Nephron progenitor cell (in vitro differentiated cells): ENCODE measurements around the gene USP5.

Experiments
- DNase-seq: peaks from one replicate; pipeline ENCODE4 v3.0.0; 2021
- H3K27ac Mint-ChIP-seq: 2 replicates; pipeline ENCODE4 v1.8.0; 2021; ENCODE audit warnings: mild to moderate bottlenecking, moderate library complexity, mixed read lengths
- H3K27me3 Mint-ChIP-seq: 2 replicates; pipeline ENCODE4 v1.8.0; 2021; ENCODE audit warnings: mild to moderate bottlenecking, low read depth, mixed read lengths; ENCODE audit not compliant: poor library complexity
- H3K36me3 Mint-ChIP-seq: 2 replicates; pipeline ENCODE4 v1.8.0; 2021; ENCODE audit warnings: low read depth, mixed read lengths
- H3K4me1 Mint-ChIP-seq: 2 replicates; pipeline ENCODE4 v1.8.0; 2021; ENCODE audit warnings: mixed read lengths
- H3K4me3 Mint-ChIP-seq: 2 replicates; pipeline ENCODE4 v1.8.0; 2021; ENCODE audit warnings: mild to moderate bottlenecking, moderate library complexity, mixed read lengths
- H3K9me3 Mint-ChIP-seq: 2 replicates; pipeline ENCODE4 v1.8.0; 2021; ENCODE audit warnings: mild to moderate bottlenecking, moderate library complexity, mixed read lengths
- CTCF ChIP-seq: fragments of 200-600 bp; sonication (generic); IDR thresholded peaks from 2 replicates; pipeline ENCODE4 v1.5.0; 2021; ENCODE audit warnings: antibody characterized with exemption

Gene USP5

GRCh38 chr12:6851153-6851920 is 613 bp upstream of the USP5 start, which contains the start of gene CDCA3:
Gene CDCA3, minus strand, starts transcription at chr12:6851286. Its CDS starts 334 bp downstream, at chr12:6850952.
- DNase-seq: peak; percentile 95
- no peak for TF ChIP-seq CTCF
- H3K27me3 Mint-ChIP-seq: peaks cover 3% of the 10 kb centered on the region
- H3K36me3 Mint-ChIP-seq: peaks cover 44% of the 10 kb centered on the region
- H3K4me1 Mint-ChIP-seq: peaks cover 52% of the 10 kb centered on the region
- no peaks in the 10 kb centered on the region for H3K9me3 Mint-ChIP-seq
- H3K27ac Mint-ChIP-seq: peak within 1 kb of the TSS; percentile 99
- peak within 1 kb of the TSS; percentile 94 for H3K4me3 Mint-ChIP-seq

GRCh38 chr12:6852651-6853354 is 853 bp downstream of the USP5 start:
- H3K27me3 Mint-ChIP-seq: peaks cover 3% of the 10 kb centered on the region

GRCh38 chr12:6853626-6854025 is 1.7 kb downstream of the USP5 start:
- no peak for DNase-seq
- Mint-ChIP-seq H3K9me3 (no peaks in the 10 kb centered on the region), H3K4me1 (peaks cover 47% of the 10 kb centered on the region), H3K27ac (peak overlapping the region; percentile 70), H3K4me3 (peak overlapping the region; percentile 94), H3K27me3 (peaks cover 3% of the 10 kb centered on the region), H3K36me3 (peaks cover 45% of the 10 kb centered on the region)
- TF ChIP-seq CTCF: no peak

More at GRCh38 chr12:6852651-6853354, 853 bp downstream of the USP5 start:
- H3K4me1 Mint-ChIP-seq: peaks cover 52% of the 10 kb centered on the region
- no peak for TF ChIP-seq CTCF
- H3K36me3 Mint-ChIP-seq: peaks cover 44% of the 10 kb centered on the region
- peak overlapping the region; percentile 93 for H3K27ac Mint-ChIP-seq
- no peaks in the 10 kb centered on the region for H3K9me3 Mint-ChIP-seq
- H3K4me3 Mint-ChIP-seq: peak overlapping the region; percentile 94
- DNase-seq: peak; percentile 31

GRCh38 chr12:6854036-6854435 is 2.1 kb downstream of the USP5 start:
- Mint-ChIP-seq H3K36me3 (peaks cover 47% of the 10 kb centered on the region), H3K27me3 (peaks cover 3% of the 10 kb centered on the region), H3K9me3 (no peaks in the 10 kb centered on the region), H3K4me1 (peaks cover 43% of the 10 kb centered on the region), H3K4me3 (peak overlapping the region; percentile 94), H3K27ac (peak overlapping the region; percentile 70)
- no peak for TF ChIP-seq CTCF
- no peak for DNase-seq

GRCh38 chr12:6855322-6855721 is 3.4 kb downstream of the USP5 start:
- peaks cover 30% of the 10 kb centered on the region for H3K4me1 Mint-ChIP-seq
- H3K27ac Mint-ChIP-seq: no peak overlapping the region
- no peak for TF ChIP-seq CTCF
- DNase-seq: no peak
- peaks cover 3% of the 10 kb centered on the region for H3K27me3 Mint-ChIP-seq
- H3K4me3 Mint-ChIP-seq: no peak overlapping the region
- H3K36me3 Mint-ChIP-seq: peaks cover 43% of the 10 kb centered on the region
- no peaks in the 10 kb centered on the region for H3K9me3 Mint-ChIP-seq
